ENCODE measurements around the gene PER3.

Gene PER3

GRCh38 chr1:7891804-7892203 is 107.7 kb downstream of the PER3 start:
- Histone ChIP-seq H4K20me1 (ENCODE audit: insufficient read depth, low read length, poor library complexity, severe bottlenecking) (no peaks in the 10 kb centered on the region), H3K9me2 (replicated peaks; ENCODE audit: low read depth, low read length) (no peaks in the 10 kb centered on the region), H3K9me3 (ENCODE audit: insufficient read depth, low read depth, low read length) (no peaks in the 10 kb centered on the region), H3K9ac (ENCODE audit: low read depth, low read length, poor library complexity, severe bottlenecking) (no peak overlapping the region), H3K27me3 (ENCODE audit: insufficient read depth, low read length, poor library complexity, severe bottlenecking) (no peaks in the 10 kb centered on the region), H3K79me2 (ENCODE audit: insufficient read depth, low read length) (no peaks in the 10 kb centered on the region), H3K4me2 (ENCODE audit: low read depth, low read length, poor library complexity, severe bottlenecking) (peak overlapping the region; percentile 25), H3K4me3 (ENCODE audit: low read length, poor library complexity, severe bottlenecking) (no peak overlapping the region), H3F3A (ENCODE audit: low read depth) (no peaks in the 10 kb centered on the region; the same call in 1 of the 2 replicates), H3K36me3 (ENCODE audit: insufficient read depth, low read length) (no peaks in the 10 kb centered on the region), H3K4me1 (ENCODE audit: insufficient read depth, low read length, poor library complexity, severe bottlenecking) (peaks cover 4% of the 10 kb centered on the region), H2AFZ (ENCODE audit: low read length) (peak overlapping the region; percentile 80; the same call in 1 of the 2 replicates)
- TF ChIP-seq EZH2phosphoT487 (IDR thresholded peaks at IDR 0.05; ENCODE audit: borderline replicate concordance) (no peak), CTCF (conservative IDR thresholded peaks at IDR 0.05; ENCODE audit: low read length) (no peak)

- Histone ChIP-seq H3K9me3 (ENCODE audit: insufficient read depth, low read depth, low read length) (no peaks in the 10 kb centered on the region), H3F3A (ENCODE audit: low read depth) (no peaks in the 10 kb centered on the region; the same call in 1 of the 2 replicates), H2AFZ (ENCODE audit: low read length) (no peak overlapping the region), H4K20me1 (ENCODE audit: insufficient read depth, low read length, poor library complexity, severe bottlenecking) (no peaks in the 10 kb centered on the region), H3K4me2 (ENCODE audit: low read depth, low read length, poor library complexity, severe bottlenecking) (no peak overlapping the region), H3K4me1 (ENCODE audit: insufficient read depth, low read length, poor library complexity, severe bottlenecking) (peaks cover 4% of the 10 kb centered on the region), H3K9ac (ENCODE audit: low read depth, low read length, poor library complexity, severe bottlenecking) (no peak overlapping the region), H3K9me2 (replicated peaks; ENCODE audit: low read depth, low read length) (no peaks in the 10 kb centered on the region), H3K36me3 (ENCODE audit: insufficient read depth, low read length) (no peaks in the 10 kb centered on the region), H3K27me3 (ENCODE audit: insufficient read depth, low read length, poor library complexity, severe bottlenecking) (no peaks in the 10 kb centered on the region), H3K4me3 (ENCODE audit: low read length, poor library complexity, severe bottlenecking) (no peak overlapping the region), H3K79me2 (ENCODE audit: insufficient read depth, low read length) (no peaks in the 10 kb centered on the region)
- TF ChIP-seq CTCF (conservative IDR thresholded peaks at IDR 0.05; ENCODE audit: low read length) (no peak), EZH2phosphoT487 (IDR thresholded peaks at IDR 0.05; ENCODE audit: borderline replicate concordance) (no peak)
These were observed 109.6 kb downstream of the PER3 start for GRCh38 chr1:7893529-7894180.
